Activated CD8-positive, alpha-beta T cell treated with anti-CD3 and anti-CD28 coated beads for 36 hours (primary cell): Measurements from ENCODE around the gene GALNTL6. TPM values are rescaled to one million over a fixed set of nuclear protein-coding genes. Genes with fewer than 3 reads are reported as not detected.

Experiments
- ATAC-seq: fragments of 200-7000 bp; cut with Tn5 transposase; one replicate; pipeline ENCODE4 v1.10.0; 2021; ENCODE audit warnings: mild to moderate bottlenecking, moderate library complexity
- CTCF ChIA-PET: fragments of 350-600 bp; sonication (Branson Sonifier 250); formaldehyde crosslinking; loops from one replicate; lab custom pipeline; 2021; ENCODE audit warnings: antibody characterized with exemption; lab: Charles Lee
- POLR2A ChIA-PET: fragments of 350-600 bp; sonication (Branson Sonifier 250); formaldehyde crosslinking; loops from one replicate; lab custom pipeline; 2021; ENCODE audit warnings: antibody characterized with exemption; lab: Charles Lee
- DNase-seq: peaks from one replicate; pipeline ENCODE4 v3.0.0-alpha.2; 2020
- H3K27ac Mint-ChIP-seq: one replicate; pipeline ENCODE4 v1.8.0; 2021; ENCODE audit warnings: mild to moderate bottlenecking, mixed read lengths
- H3K27me3 Mint-ChIP-seq: one replicate; pipeline ENCODE4 v1.8.0; 2021; ENCODE audit warnings: mixed read lengths
- H3K36me3 Mint-ChIP-seq: one replicate; pipeline ENCODE4 v1.8.0; 2021; ENCODE audit warnings: low read depth, mixed read lengths
- H3K4me1 Mint-ChIP-seq: one replicate; pipeline ENCODE4 v1.8.0; 2021; ENCODE audit warnings: low read depth, mixed read lengths
- H3K4me3 Mint-ChIP-seq: one replicate; pipeline ENCODE4 v1.8.0; 2021; ENCODE audit warnings: mild to moderate bottlenecking, moderate library complexity, mixed read lengths
- H3K9me3 Mint-ChIP-seq: one replicate; pipeline ENCODE4 v1.8.0; 2021; ENCODE audit warnings: mixed read lengths
- intact Hi-C: fragments of 100-400 bp; cut with micrococcal nuclease; formaldehyde crosslinking; loops from one replicate; pipeline ENCODE4 v1.10.0; 2022
- total RNA-seq, 2 experiments: library from RNA; stranded (reverse); gene quantifications; one replicate each; pipeline ENCODE4 v1.2.3, GENCODE V29; 2021
- TF ChIP-seq, protein P1 (sequence below): fragments of 200-600 bp; IDR thresholded peaks from one replicate; pipeline ENCODE4 v1.8.0; 2022; ENCODE audit warnings: antibody characterized with exemption, mild to moderate bottlenecking

The GALNTL6 gene
- total RNA-seq, 2 experiments from 2014 or later: not detected

GRCh38 chr4:171948038-171948437 lies 134.8 kb downstream of the GALNTL6 start:
- TF ChIP-seq, protein P1, sequence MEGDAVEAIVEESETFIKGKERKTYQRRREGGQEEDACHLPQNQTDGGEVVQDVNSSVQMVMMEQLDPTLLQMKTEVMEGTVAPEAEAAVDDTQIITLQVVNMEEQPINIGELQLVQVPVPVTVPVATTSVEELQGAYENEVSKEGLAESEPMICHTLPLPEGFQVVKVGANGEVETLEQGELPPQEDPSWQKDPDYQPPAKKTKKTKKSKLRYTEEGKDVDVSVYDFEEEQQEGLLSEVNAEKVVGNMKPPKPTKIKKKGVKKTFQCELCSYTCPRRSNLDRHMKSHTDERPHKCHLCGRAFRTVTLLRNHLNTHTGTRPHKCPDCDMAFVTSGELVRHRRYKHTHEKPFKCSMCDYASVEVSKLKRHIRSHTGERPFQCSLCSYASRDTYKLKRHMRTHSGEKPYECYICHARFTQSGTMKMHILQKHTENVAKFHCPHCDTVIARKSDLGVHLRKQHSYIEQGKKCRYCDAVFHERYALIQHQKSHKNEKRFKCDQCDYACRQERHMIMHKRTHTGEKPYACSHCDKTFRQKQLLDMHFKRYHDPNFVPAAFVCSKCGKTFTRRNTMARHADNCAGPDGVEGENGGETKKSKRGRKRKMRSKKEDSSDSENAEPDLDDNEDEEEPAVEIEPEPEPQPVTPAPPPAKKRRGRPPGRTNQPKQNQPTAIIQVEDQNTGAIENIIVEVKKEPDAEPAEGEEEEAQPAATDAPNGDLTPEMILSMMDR: no peak
- H3K4me3 Mint-ChIP-seq: no peak overlapping the region
- H3K27me3 Mint-ChIP-seq: no peaks in the 10 kb centered on the region
- POLR2A ChIA-PET: no interaction called here
- no peak overlapping the region for H3K27ac Mint-ChIP-seq
- no peaks in the 10 kb centered on the region for H3K4me1 Mint-ChIP-seq
- CTCF ChIA-PET: no interaction called here
- intact Hi-C loops: no loop called here
- no peaks in the 10 kb centered on the region for H3K36me3 Mint-ChIP-seq
- ATAC-seq: no peak
- H3K9me3 Mint-ChIP-seq: no peaks in the 10 kb centered on the region
- no peak for DNase-seq

- Mint-ChIP-seq H3K27ac (no peak overlapping the region), H3K9me3 (peaks cover 3% of the 10 kb centered on the region), H3K4me3 (no peak overlapping the region), H3K27me3 (no peaks in the 10 kb centered on the region), H3K4me1 (no peaks in the 10 kb centered on the region), H3K36me3 (no peaks in the 10 kb centered on the region)
- intact Hi-C loops: no loop called here
- TF ChIP-seq, protein P1: no peak
- ChIA-PET CTCF (no interaction called here), POLR2A (no interaction called here)
- DNase-seq (no peak), ATAC-seq (no peak)
These were observed 141.4 kb downstream of the GALNTL6 start for GRCh38 chr4:171954650-171955049.

DNA sequence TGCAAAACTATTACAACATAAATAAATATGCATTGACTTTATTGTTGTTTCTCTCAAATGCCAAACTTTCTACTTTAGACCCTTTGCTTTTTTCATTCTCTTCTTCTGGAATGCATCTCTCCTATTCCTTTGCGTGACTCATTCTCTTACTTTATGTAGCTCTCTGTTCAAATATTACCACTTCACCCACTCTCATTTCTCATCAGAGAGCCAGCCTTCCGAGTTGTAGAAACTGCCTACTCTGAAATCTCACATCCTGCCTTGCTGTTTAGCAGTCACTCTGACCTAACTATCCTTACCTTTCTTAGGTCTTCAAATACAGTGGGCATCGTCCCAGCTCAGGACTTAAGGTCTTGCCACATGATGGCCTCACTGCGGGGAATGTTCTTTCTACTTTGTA lies 143.5 kb downstream of the GALNTL6 start:
- H3K36me3 Mint-ChIP-seq: no peaks in the 10 kb centered on the region
- no peak for ATAC-seq
- CTCF ChIA-PET: no interaction called here

DNA sequence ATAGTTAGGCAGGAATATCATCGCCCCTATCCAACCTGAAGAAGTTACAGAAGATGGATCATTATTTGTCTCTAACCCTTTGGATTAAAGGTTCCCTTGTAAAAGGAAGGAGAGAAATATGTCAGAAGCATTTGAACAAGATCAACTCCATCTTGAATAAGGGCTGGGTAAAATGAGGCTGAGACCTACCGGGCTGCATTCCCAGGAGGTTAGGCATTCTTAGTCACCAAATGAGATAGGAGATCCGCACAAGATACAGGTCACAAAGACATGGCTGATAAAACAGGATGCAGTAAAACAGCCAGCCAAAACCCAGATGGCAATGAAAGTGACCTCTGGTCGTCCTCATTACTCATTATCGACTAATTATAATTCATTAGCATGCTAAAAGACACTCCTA lies 148.9 kb downstream of the GALNTL6 start:
- DNase-seq (no peak), ATAC-seq (no peak)
- no peaks in the 10 kb centered on the region for H3K4me1 Mint-ChIP-seq
- H3K27me3 Mint-ChIP-seq: no peaks in the 10 kb centered on the region
- ChIA-PET POLR2A (no interaction called here), CTCF (no interaction called here)
- H3K9me3 Mint-ChIP-seq: peaks cover 6% of the 10 kb centered on the region
- H3K4me3 Mint-ChIP-seq: no peak overlapping the region
- no peak overlapping the region for H3K27ac Mint-ChIP-seq
- TF ChIP-seq, protein P1: no peak
- intact Hi-C loops: no loop called here
- H3K36me3 Mint-ChIP-seq: no peaks in the 10 kb centered on the region

More for the DNA sequence above, 143.5 kb downstream of the GALNTL6 start:
- DNase-seq: no peak
- Mint-ChIP-seq H3K9me3 (peaks cover 6% of the 10 kb centered on the region), H3K4me3 (no peak overlapping the region), H3K27me3 (no peaks in the 10 kb centered on the region), H3K27ac (no peak overlapping the region), H3K4me1 (no peaks in the 10 kb centered on the region)
- intact Hi-C loops: no loop called here
- TF ChIP-seq, protein P1: no peak
- POLR2A ChIA-PET: no interaction called here

- TF ChIP-seq, protein P1: no peak
- Mint-ChIP-seq H3K4me1 (no peaks in the 10 kb centered on the region), H3K4me3 (no peak overlapping the region), H3K9me3 (peaks cover 12% of the 10 kb centered on the region), H3K36me3 (no peaks in the 10 kb centered on the region), H3K27me3 (no peaks in the 10 kb centered on the region), H3K27ac (no peak overlapping the region)
- no peak for ATAC-seq
- CTCF ChIA-PET: no interaction called here
- DNase-seq: no peak
- intact Hi-C loops: no loop called here
- POLR2A ChIA-PET: no interaction called here
These were observed 153.2 kb downstream of the GALNTL6 start for GRCh38 chr4:171966356-171966755.
